ENCODE results near the gene UMODL1. TPM values are rescaled to one million over a fixed set of nuclear protein-coding genes. Genes with fewer than 3 reads are reported as not detected.

UMODL1 gene
- total and polyA plus RNA-seq, 3 donors from 2014 or later: 1.7 to 7.8 (median 6.8) TPM

DNA sequence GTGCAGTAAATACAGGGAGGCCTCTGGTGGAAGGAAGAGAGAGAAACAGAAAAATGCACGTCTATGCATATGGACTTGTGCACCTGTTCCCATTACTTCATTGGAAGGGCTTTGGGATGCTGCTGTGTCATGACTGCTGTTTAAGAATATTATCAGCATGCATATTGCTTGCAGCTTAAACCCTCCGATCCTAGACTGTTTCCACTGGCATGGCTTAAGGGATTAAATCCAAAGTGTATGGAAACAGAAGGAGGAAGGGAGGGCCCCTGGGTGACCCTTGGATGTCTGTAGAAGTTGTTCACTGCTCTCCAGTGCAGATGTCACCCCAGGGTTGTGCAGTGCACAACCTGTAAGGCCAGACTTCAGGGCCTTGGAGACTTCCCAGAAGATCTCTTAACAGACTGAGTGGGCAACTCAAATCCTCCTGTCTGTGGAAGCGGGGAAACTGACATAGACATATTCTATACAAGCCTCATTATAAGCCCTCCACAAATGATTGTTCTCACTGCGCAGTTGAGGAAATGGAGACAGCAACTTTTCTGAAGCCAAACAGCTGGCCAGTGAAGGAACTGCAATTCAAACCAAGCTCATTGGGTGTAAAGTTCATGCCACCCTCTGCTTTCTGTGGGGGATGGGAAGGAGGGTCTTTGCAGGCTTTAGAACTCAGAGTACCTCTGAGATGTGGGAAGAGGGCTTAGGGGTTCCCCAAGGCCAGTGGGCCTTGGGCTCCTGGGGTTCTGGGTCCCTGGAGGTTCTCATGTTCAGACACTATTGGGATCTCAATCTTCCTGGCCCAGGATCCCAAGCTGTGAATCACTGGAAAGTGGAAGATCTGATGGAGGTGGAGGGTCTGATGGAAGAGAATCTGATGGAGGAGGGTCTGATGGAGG lies 73.8 kb downstream of the UMODL1 start:
- 67 to 83% methylated on average over 4 of the region's 4 CpGs for WGBS, 2 donors
- no peak for DNase-seq

GRCh38 chr21:42145569-42146272 lies 74.6 kb downstream of the UMODL1 start:
- Histone ChIP-seq H3K4me1 (peaks cover 3% of the 10 kb centered on the region), H3K4me3 (no peak overlapping the region), H3K27me3 (no peaks in the 10 kb centered on the region), H3K9me3 (no peaks in the 10 kb centered on the region), H3K36me3 (ENCODE audit: low read depth, missing control alignments) (no peaks in the 10 kb centered on the region), H3K27ac (no peak overlapping the region)
- WGBS, 2 donors: 30 to 44% methylated on average over 11 to 15 of the region's 15 CpGs
- TF ChIP-seq POLR2A (IDR thresholded peaks at IDR 0.05) (no peak), CTCF (IDR thresholded peaks at IDR 0.05) (peak; percentile 76 to 96 (median 95))
- peak; percentile 69 for DNase-seq
- intact Hi-C loops (cut with DNase I; ENCODE audit: low total_unique reads): loop anchor here (10.0 kb wide), 1 partner anchor 109 kb away; no protein-coding TSS in a partner anchor

More for the DNA sequence above, 73.8 kb downstream of the UMODL1 start:
- H3K27ac ChIP-seq: no peak overlapping the region
- H3K36me3 ChIP-seq (ENCODE audit: low read depth, missing control alignments): no peaks in the 10 kb centered on the region
- no peak for TF ChIP-seq POLR2A (IDR thresholded peaks at IDR 0.05)
- TF ChIP-seq CTCF (IDR thresholded peaks at IDR 0.05): no peak
- no peaks in the 10 kb centered on the region for H3K9me3 ChIP-seq
- intact Hi-C loops (cut with DNase I; ENCODE audit: low total_unique reads): loop anchor here (10.0 kb wide), 1 partner anchor 110 kb away; no protein-coding TSS in a partner anchor
- H3K27me3 ChIP-seq: no peaks in the 10 kb centered on the region
- H3K4me1 ChIP-seq: peaks cover 3% of the 10 kb centered on the region
- no peak overlapping the region for H3K4me3 ChIP-seq

GRCh38 chr21:42146273-42146805 lies 75.2 kb downstream of the UMODL1 start:
- no peaks in the 10 kb centered on the region for H3K27me3 ChIP-seq
- no peaks in the 10 kb centered on the region for H3K9me3 ChIP-seq
- TF ChIP-seq POLR2A (IDR thresholded peaks at IDR 0.05) (no peak), CTCF (IDR thresholded peaks at IDR 0.05) (no peak)
- WGBS, 2 donors: 60 to 83% methylated on average over 1 to 10 of the region's 10 CpGs
- H3K27ac ChIP-seq: no peak overlapping the region
- H3K4me3 ChIP-seq: no peak overlapping the region
- intact Hi-C loops (cut with DNase I; ENCODE audit: low total_unique reads): loop anchor here (10.0 kb wide), 1 partner anchor 108 kb away; no protein-coding TSS in a partner anchor
- peaks cover 3% of the 10 kb centered on the region for H3K4me1 ChIP-seq
- H3K36me3 ChIP-seq (ENCODE audit: low read depth, missing control alignments): no peaks in the 10 kb centered on the region
- DNase-seq: no peak

GRCh38 chr21:42146821-42147220 lies 75.7 kb downstream of the UMODL1 start:
- no peaks in the 10 kb centered on the region for H3K36me3 ChIP-seq (ENCODE audit: low read depth, missing control alignments)
- H3K4me3 ChIP-seq: no peak overlapping the region
- 91% methylated on average over 19 of the region's 19 CpGs; no CpG with 5 or more reads in 1 of the 2 donors for WGBS, 2 donors
- H3K27ac ChIP-seq: no peak overlapping the region
- intact Hi-C loops (cut with DNase I; ENCODE audit: low total_unique reads): loop anchor here (10.0 kb wide), 1 partner anchor 108 kb away; no protein-coding TSS in a partner anchor
- peaks cover 3% of the 10 kb centered on the region for H3K4me1 ChIP-seq
- no peaks in the 10 kb centered on the region for H3K9me3 ChIP-seq
- TF ChIP-seq CTCF (IDR thresholded peaks at IDR 0.05) (no peak), POLR2A (IDR thresholded peaks at IDR 0.05) (no peak)
- no peak for DNase-seq
- no peaks in the 10 kb centered on the region for H3K27me3 ChIP-seq

All from testis (tissue), 3 donors.